Mesenteric fat pad (tissue), 1 donor: ENCODE results near the gene TRPC4. TPM values are rescaled to one million over a fixed set of nuclear protein-coding genes. Genes with fewer than 3 reads are reported as not detected.
"Not testable (repeated sequence)": the region's sequence is repeated elsewhere in the genome, so short reads cannot be mapped to it uniquely, and the experiment has no call there.

ENCODE experiments used
- DNase-seq: peaks from one replicate; pipeline ENCODE4 v3.0.0-alpha.2; 2020; ENCODE audit warnings: low spot score
- total RNA-seq: library from RNA; stranded (reverse); fragmentation: NEBNext Ultra II Directional; extraction: Animal tissue kit (Norgen Biotek cat#: 25700); gene quantifications from one replicate; pipeline ENCODE4 v1.2.1, GENCODE V29; 2021
- donor health status: DM: yes; HTN: yes; CAD: no.

The TRPC4 gene
- total RNA-seq, 1 donor from 2014 or later, result 0.84 TPM

GRCh38 chr13:37833411-37833810 lies 36.2 kb downstream of the TRPC4 start:
- no peak for DNase-seq

GRCh38 chr13:37816276-37816675 lies 53.3 kb downstream of the TRPC4 start:
- no peak for DNase-seq

- DNase-seq, result no peak
These were observed 58.1 kb downstream of the TRPC4 start for GRCh38 chr13:37811441-37811840.

- DNase-seq, result no peak
These were observed 62.9 kb downstream of the TRPC4 start for GRCh38 chr13:37806666-37807065.

GRCh38 chr13:37797631-37798030 lies 71.9 kb downstream of the TRPC4 start:
- no peak for DNase-seq

DNA sequence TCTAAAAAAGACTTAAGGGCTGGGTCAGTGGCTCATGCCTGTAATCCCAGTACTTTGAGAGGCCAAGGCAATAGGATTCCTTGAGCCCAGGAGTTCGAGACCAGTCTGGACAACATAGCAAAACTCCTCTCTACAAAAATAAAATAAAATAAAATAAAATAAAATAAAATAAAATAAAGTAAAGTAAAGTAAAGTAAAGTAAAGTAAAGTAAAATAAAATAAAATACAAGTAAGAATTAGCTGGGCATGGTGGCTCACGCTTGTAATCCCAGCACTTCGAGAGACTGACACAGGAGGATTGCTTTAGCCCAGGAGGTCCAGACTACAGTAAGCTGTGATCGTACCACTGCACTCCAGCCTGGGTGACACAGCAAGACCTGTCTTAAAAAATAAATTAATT lies 72.8 kb downstream of the TRPC4 start:
- not testable (repeated sequence) for DNase-seq

- no peak for DNase-seq
These were observed 74.2 kb downstream of the TRPC4 start for GRCh38 chr13:37795326-37795725.

- no peak for DNase-seq
These were observed 77.9 kb downstream of the TRPC4 start for GRCh38 chr13:37791699-37792098.

DNA sequence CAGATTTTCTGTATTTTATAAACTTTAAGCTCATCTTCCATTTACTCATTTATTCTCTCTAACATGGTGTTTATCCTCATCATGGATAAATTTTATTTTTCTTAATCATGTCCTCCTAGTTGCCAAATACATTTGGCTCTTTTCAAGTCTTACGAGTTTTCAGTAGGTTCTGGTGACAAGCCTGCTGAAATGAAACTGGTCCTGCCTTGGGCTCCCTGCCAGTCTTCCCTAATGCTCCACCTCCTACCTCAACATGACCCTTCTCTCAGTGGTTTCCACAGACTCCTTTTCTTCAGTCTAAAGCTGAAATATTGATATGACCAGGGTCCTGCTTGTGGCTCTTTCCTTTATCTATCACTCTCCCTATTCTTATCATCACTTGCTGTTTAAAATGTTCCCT lies 81.2 kb downstream of the TRPC4 start:
- DNase-seq, result no peak

- DNase-seq, result no peak
These were observed 91.9 kb downstream of the TRPC4 start for GRCh38 chr13:37777676-37778075.

DNA sequence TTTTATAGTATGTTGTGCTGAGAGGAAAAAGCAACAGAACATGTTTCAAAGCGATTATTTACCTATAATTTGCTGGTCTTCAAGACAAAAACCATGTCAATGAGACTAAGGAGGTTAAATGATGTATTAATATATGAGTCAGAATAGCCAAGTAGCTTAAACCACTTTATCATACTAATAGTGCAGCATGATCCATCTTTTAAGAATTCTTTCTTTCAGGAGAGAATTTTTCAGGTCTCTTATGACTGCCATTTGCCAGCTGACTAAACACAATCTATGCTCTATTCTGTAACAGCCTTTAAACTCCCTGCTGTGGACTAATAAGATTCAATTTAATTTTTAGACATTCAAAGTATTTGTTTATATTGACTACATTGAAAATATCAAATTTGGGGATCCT lies 93.7 kb downstream of the TRPC4 start:
- no peak for DNase-seq

GRCh38 chr13:37772644-37773043 lies 96.9 kb downstream of the TRPC4 start:
- no peak for DNase-seq

DNA sequence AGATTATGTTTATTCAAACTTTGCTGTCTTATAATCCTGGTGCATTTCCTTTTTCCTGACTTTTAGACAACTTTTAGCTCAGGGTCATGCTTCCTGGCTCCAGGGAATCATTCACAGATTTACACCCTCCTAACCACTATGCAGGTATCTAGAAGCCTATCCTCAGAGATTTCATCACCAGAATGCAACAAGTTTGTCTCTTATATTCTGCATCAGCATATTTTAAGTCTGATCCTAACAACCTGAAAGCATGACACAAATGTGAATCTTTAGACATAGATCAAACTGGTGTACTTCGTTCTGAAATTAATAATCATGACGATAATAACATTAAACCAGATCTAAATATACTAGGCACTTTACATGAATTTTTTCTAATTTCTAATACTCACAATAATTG lies 100.0 kb downstream of the TRPC4 start:
- no peak for DNase-seq

GRCh38 chr13:37769078-37769477 lies 100.5 kb downstream of the TRPC4 start:
- no peak for DNase-seq

DNA sequence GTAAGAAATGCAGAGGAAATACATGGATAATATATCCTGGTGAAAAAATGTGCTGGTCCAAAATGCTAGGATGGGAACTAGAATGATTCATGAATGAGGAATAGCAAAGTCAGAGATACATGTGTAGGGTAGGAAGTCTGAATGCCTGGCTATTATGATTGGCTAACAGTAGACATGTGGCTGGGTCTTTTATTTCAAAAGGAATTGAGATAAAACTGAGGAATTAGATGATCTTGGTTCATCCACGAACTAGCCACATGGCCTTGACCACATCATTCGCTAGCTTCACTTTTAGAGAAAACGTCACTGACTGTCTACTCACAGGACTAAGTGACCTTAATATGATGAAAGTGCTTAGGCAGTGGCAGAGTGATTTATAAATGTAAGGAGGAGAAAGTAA lies 103.1 kb downstream of the TRPC4 start:
- no peak for DNase-seq

DNA sequence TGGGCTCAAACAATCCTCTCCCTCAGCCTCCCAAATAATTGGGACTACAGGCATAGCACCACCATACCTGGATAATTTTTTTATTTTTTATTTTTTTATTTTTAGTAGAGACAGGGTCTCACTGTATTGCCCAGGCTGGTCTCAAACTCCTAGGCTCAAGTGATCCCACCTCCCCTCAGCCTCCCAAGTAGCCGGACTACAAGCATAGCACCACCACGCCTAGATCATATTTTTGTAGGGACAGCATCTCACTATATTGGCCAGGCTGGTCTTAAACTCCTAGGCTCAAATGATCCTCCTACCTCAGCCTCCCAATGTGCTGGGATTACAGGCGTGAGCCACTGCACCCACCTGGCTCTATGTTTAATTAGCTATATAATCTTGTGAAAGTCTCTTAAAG lies 114.2 kb downstream of the TRPC4 start:
- DNase-seq, result no peak

- DNase-seq, result no peak
These were observed 115.8 kb downstream of the TRPC4 start for GRCh38 chr13:37753776-37754175.

DNA sequence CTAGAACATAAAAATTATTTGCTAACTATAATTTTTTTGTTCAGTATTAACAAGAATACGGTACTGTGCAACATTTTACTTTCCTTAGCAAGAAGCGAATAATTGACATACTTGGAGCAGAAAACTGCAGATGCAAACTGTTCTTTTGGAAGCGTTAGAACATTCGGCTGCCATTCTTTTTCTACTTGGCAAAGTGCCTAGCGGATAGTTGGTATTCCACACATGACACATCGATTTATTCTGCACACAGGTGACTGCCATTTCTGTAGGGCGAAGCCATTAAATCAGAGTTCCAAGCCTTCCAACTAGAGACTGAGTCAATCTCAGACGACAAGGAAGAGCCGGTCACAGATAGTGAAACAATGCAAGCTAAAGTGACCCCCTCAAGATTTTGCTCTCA lies 117.4 kb downstream of the TRPC4 start:
- no peak for DNase-seq

- no peak for DNase-seq
These were observed 118.5 kb downstream of the TRPC4 start for GRCh38 chr13:37751025-37751424.

DNA sequence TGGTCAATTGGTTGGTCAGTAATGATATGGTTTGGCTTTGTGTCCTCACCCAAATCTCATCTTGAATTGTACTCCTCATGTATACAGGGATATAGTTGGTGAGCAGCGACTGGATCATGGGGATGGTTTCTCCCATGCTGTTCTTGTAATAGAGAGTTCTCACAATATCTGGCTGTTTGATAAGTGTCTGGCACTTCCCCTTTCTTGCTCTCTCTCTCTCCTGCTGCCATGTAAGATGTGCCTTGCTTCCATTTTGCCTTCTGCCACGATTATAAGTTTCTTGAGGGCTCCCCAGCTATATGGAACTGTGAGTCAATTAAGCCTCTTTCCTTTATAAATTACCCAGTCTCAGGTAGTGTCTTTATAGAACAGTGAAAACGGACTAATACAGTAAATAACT lies 120.7 kb downstream of the TRPC4 start:
- no peak for DNase-seq

GRCh38 chr13:37747071-37747612 lies 122.4 kb downstream of the TRPC4 start:
- DNase-seq, result no peak

- no peak for DNase-seq
These were observed 128.0 kb downstream of the TRPC4 start for GRCh38 chr13:37741536-37741935.

DNA sequence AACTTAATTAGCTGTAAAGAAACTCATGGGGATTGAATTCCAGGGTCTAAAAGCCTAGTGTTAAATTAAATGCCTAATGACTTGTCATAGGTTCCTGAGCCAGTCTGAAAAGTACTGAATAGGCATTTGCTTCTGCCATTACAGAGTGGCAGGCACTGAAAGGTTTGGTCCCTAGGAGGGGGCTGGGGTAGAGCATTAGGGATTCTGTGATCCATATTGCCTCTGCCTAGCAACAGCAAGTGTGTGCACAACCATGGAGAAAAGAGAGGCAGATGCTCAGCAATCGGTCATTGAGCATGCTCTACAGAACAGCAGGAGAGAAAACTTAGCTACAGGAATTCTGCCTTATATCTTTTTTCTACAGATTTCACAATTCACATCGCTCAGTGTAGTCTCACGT lies 133.5 kb downstream of the TRPC4 start:
- DNase-seq, result no peak

DNA sequence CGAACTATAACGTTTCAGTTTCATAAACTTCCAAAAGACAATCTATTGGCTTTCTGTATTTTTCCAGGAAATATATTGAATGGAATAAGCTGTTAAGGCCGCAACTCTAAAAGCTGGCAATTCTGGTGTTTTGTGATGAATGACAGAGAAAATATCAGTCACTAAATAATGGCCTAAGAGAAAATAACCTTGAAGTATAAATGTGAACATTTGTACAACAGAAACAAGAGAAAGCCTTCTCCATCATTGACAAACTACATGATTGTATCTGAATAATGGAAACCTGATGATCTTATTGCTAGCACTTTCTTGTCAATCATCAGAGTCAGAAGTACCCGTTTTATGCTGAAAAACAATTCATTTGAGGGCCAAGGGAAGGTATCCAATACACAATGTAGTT lies 134.3 kb downstream of the TRPC4 start:
- no peak for DNase-seq
